IMR-90 (cell line): ENCODE data around the gene SLC22A12. TPM values are rescaled to one million over a fixed set of nuclear protein-coding genes. Genes with fewer than 3 reads are reported as not detected.

Source experiments
- ATAC-seq: fragments of 200-7000 bp; cut with Tn5 transposase; 2 replicates; pipeline ENCODE4 v1.9.1; 2020; ENCODE audit warnings: low read depth, mild to moderate bottlenecking, moderate library complexity
- BruUV-seq: library from RNA; stranded (reverse); fragments of 400-500 nt; replicated peaks from 2 replicates; lab custom pipeline; 2021; lab: Mats Ljungman, UMichigan
- CTCF ChIA-PET: fragments of 300-600 bp; formaldehyde crosslinking; extraction: SDS; loops from one replicate; lab custom pipeline; 2021; ENCODE audit warnings: antibody characterized with exemption; lab: Yijun Ruan, JAX
- POLR2A ChIA-PET: fragments of 300-600 bp; sonication (Branson Sonifier 250); formaldehyde crosslinking; loops from one replicate; lab custom pipeline; 2022; ENCODE audit warnings: antibody characterized with exemption; ENCODE audit not compliant: unreplicated experiment; lab: Charles Lee
- DNase-seq: peaks from one replicate; pipeline ENCODE4 v3.0.0; 2013
- H2AFZ ChIP-seq: replicated peaks from 2 replicates; pipeline ENCODE3; 2013; ENCODE audit warnings: low read length, mild to moderate bottlenecking; ENCODE audit not compliant: poor library complexity
- H2AK5ac ChIP-seq: 2 replicates; pipeline ENCODE4 v1.6.1; 2013; ENCODE audit warnings: low read depth, low read length, inconsistent platforms
- H2AK9ac ChIP-seq: replicated peaks from 2 replicates; pipeline ENCODE3; 2013; ENCODE audit warnings: mild to moderate bottlenecking, low read depth, low read length, moderate library complexity; ENCODE audit not compliant: poor library complexity
- H2BK120ac ChIP-seq: 2 replicates; pipeline ENCODE4 v1.6.1; 2013; ENCODE audit warnings: low read depth, low read length, inconsistent platforms
- H2BK15ac ChIP-seq: 3 replicates; pipeline ENCODE4 v1.6.1; 2013; ENCODE audit warnings: low read depth, low read length, inconsistent platforms
- H2BK20ac ChIP-seq: 2 replicates; pipeline ENCODE4 v1.6.1; 2013; ENCODE audit warnings: low read depth, mild to moderate bottlenecking, inconsistent platforms, low read length, moderate library complexity
- H2BK5ac ChIP-seq: 2 replicates; pipeline ENCODE4 v1.6.1; 2013; ENCODE audit warnings: mild to moderate bottlenecking, low read depth, low read length, inconsistent platforms; ENCODE audit not compliant: poor library complexity, severe bottlenecking
- H3K14ac ChIP-seq: replicated peaks from 2 replicates; pipeline ENCODE4 v1.6.1; 2013; ENCODE audit warnings: low read depth, low read length, inconsistent platforms
- H3K18ac ChIP-seq: 2 replicates; pipeline ENCODE4 v1.6.1; 2013; ENCODE audit warnings: low read depth, low read length, control low read depth
- H3K23ac ChIP-seq: 2 replicates; pipeline ENCODE4 v1.6.1; 2013; ENCODE audit warnings: low read depth, low read length, inconsistent platforms
- H3K27ac ChIP-seq: 2 replicates; pipeline ENCODE4 v1.5.1; 2013; ENCODE audit warnings: mild to moderate bottlenecking, control low read depth, low read length; ENCODE audit not compliant: insufficient read depth
- H3K27me3 ChIP-seq: 2 replicates; pipeline ENCODE4 v1.6.1; 2013; ENCODE audit warnings: low read length; ENCODE audit not compliant: control insufficient read depth, insufficient read depth
- H3K36me3 ChIP-seq: 2 replicates; pipeline ENCODE4 v1.6.1; 2013; ENCODE audit warnings: low read length, mixed read lengths; ENCODE audit not compliant: control insufficient read depth, insufficient read depth
- H3K4ac ChIP-seq: 2 replicates; pipeline ENCODE4 v1.6.1; 2013; ENCODE audit warnings: low read depth, low read length, inconsistent platforms
- H3K4me1 ChIP-seq: 2 replicates; pipeline ENCODE4 v1.6.1; 2013; ENCODE audit warnings: low read length, mixed read lengths; ENCODE audit not compliant: control insufficient read depth, insufficient read depth
- H3K4me2 ChIP-seq: 2 replicates; pipeline ENCODE4 v1.6.1; 2013; ENCODE audit warnings: low read depth, mild to moderate bottlenecking, control low read depth, low read length, moderate library complexity
- H3K4me3 ChIP-seq: 2 replicates; pipeline ENCODE4 v1.5.1; 2013; ENCODE audit warnings: low read depth, mild to moderate bottlenecking, control low read depth, low read length, moderate library complexity; ENCODE audit not compliant: insufficient read depth
- H3K56ac ChIP-seq: 2 replicates; pipeline ENCODE4 v1.6.1; 2013; ENCODE audit warnings: low read length, inconsistent platforms; ENCODE audit not compliant: insufficient read depth; ENCODE audit errors: extremely low read depth
- H3K79me1 ChIP-seq, 2 experiments: 2 replicates each; pipeline ENCODE4 v1.6.1; 2013; ENCODE audit warnings: low read length in 2 of 2, inconsistent platforms in 1 of 2, low read depth in 1 of 2
- H3K9ac ChIP-seq: 2 replicates; pipeline ENCODE4 v1.6.1; 2013; ENCODE audit warnings: low read depth, low read length, control low read depth
- H3K9me1 ChIP-seq: 2 replicates; pipeline ENCODE4 v1.6.1; 2013; ENCODE audit warnings: low read length, inconsistent platforms; ENCODE audit not compliant: insufficient read depth
- H3K9me3 ChIP-seq: 2 replicates; pipeline ENCODE4 v1.6.1; 2013; ENCODE audit warnings: low read length; ENCODE audit not compliant: control insufficient read depth, insufficient read depth
- H4K20me1 ChIP-seq: 2 replicates; pipeline ENCODE4 v1.6.1; 2013; ENCODE audit warnings: low read length, inconsistent platforms; ENCODE audit not compliant: insufficient read depth
- H4K5ac ChIP-seq: 2 replicates; pipeline ENCODE4 v1.6.1; 2013; ENCODE audit warnings: mild to moderate bottlenecking, low read depth, low read length, control low read depth
- H4K8ac ChIP-seq, 2 experiments: 2 replicates each; pipeline ENCODE4 v1.6.1; 2013; ENCODE audit warnings: low read depth in 2 of 2, low read length in 2 of 2, control low read depth in 1 of 2, inconsistent platforms in 1 of 2
- H4K91ac ChIP-seq: 2 replicates; pipeline ENCODE4 v1.6.1; 2013; ENCODE audit warnings: low read depth, low read length, inconsistent platforms; ENCODE audit not compliant: insufficient read depth
- CEBPB ChIP-seq: IDR thresholded peaks from 2 replicates; pipeline ENCODE4 v1.6.1; 2012; ENCODE audit warnings: low read depth, low read length, improper control_type of control experiment
- CHD1 ChIP-seq: IDR thresholded peaks from 2 replicates; pipeline ENCODE4 v1.6.1; 2012; ENCODE audit warnings: low read depth, low read length, improper control_type of control experiment
- CTCF ChIP-seq: conservative IDR thresholded peaks from 2 replicates; pipeline ENCODE4 v1.5.1; 2012; ENCODE audit warnings: mild to moderate bottlenecking, low read depth, low read length, improper control_type of control experiment
- MAFK ChIP-seq: IDR thresholded peaks from 2 replicates; pipeline ENCODE4 v1.6.1; 2012; ENCODE audit warnings: low read depth, low read length, improper control_type of control experiment
- POLR2A ChIP-seq: IDR thresholded peaks from 2 replicates; pipeline ENCODE4 v1.6.1; 2012; ENCODE audit warnings: mild to moderate bottlenecking, low read depth, low read length
- RAD21 ChIP-seq: IDR thresholded peaks from 2 replicates; pipeline ENCODE4 v1.6.1; 2012; ENCODE audit warnings: low read length, improper control_type of control experiment
- SMC3 ChIP-seq: fragments of 150-350 bp; IDR thresholded peaks from 2 replicates; pipeline ENCODE4 v1.6.1; 2016; ENCODE audit warnings: low read depth, mild to moderate bottlenecking, antibody characterized with exemption, low read length, moderate library complexity
- USF2 ChIP-seq: fragments of 150-350 bp; IDR thresholded peaks from 2 replicates; pipeline ENCODE4 v1.6.1; 2017; ENCODE audit warnings: mild to moderate bottlenecking, antibody characterized with exemption, low read length, low read depth
- WGBS, 2 experiments: methylation state at CpG; one replicate each; pipeline versions ENCODE4 v1.1.5 to v1.1.7; 2013; ENCODE audit warnings: missing lambda C conversion rate in 2 of 2; ENCODE audit not compliant: insufficient read length in 1 of 2; ENCODE audit errors: extremely low coverage in 2 of 2; 5-methylcytosine and 5-hydroxymethylcytosine counted together
- dilution Hi-C: fragments of 300-500 bp; cut with HindIII; formaldehyde crosslinking; loops from one replicate; pipeline ENCODE4 v1.14.3; 2018; ENCODE audit warnings: low sequenced_read_pairs; ENCODE audit not compliant: unreplicated experiment
- in situ Hi-C: fragments of 300-500 bp; cut with MboI; formaldehyde crosslinking; loops from 3 replicates; pipeline ENCODE4 v1.14.3; 2019; ENCODE audit warnings: low sequenced_read_pairs, inconsistent platforms, mixed read lengths
- intact Hi-C: fragments of 100-400 bp; cut with micrococcal nuclease; formaldehyde crosslinking; loops from 2 replicates; pipeline ENCODE4 v1.10.0; 2022
- polyA plus RNA-seq, 3 experiments: library from polyadenylated mRNA; depleted of rRNA; stranded (reverse); fragments of >200 nt; gene quantifications; 2 replicates each; pipeline ENCODE4 v1.2.3, GENCODE V29; 2012; ENCODE audit warnings: low replicate concordance in 1 of 3
- total RNA-seq: library from RNA; depleted of rRNA; stranded (reverse); fragments of >200 nt; gene quantifications from 2 replicates; pipeline ENCODE4 v1.2.3, GENCODE V29; 2012
- TF ChIP-seq, protein P1 (sequence below): fragments of 150-350 bp; IDR thresholded peaks from 2 replicates; pipeline ENCODE4 v1.6.1; 2016; ENCODE audit warnings: low read depth, mild to moderate bottlenecking, low read length, moderate library complexity, borderline replicate concordance

The SLC22A12 gene
- total and polyA plus RNA-seq, 2 of the 4 experiments (the other 2 are of a cell fraction) = not detected

GRCh38 chr11:64626637-64627036, 35.6 kb downstream of the SLC22A12 start:
- Histone ChIP-seq H3K79me1 (no peaks in the 10 kb centered on the region), H4K5ac (no peak overlapping the region), H2AK5ac (no peak overlapping the region), H2AK9ac (no peak overlapping the region), H4K8ac (no peak overlapping the region), H3K9me1 (no peaks in the 10 kb centered on the region), H3K18ac (no peak overlapping the region), H3K4me3 (no peak overlapping the region), H3K27ac (no peak overlapping the region), H3K23ac (no peak overlapping the region), H3K9me3 (no peaks in the 10 kb centered on the region), H2AFZ (no peak overlapping the region), H4K91ac (no peak overlapping the region), H3K4me2 (no peak overlapping the region), H2BK120ac (no peak overlapping the region), H3K56ac (no peak overlapping the region), H3K4ac (no peak overlapping the region), H3K27me3 (peaks cover 52% of the 10 kb centered on the region), H2BK5ac (no peak overlapping the region), H3K14ac (no peak overlapping the region), H3K36me3 (no peaks in the 10 kb centered on the region), H3K4me1 (no peaks in the 10 kb centered on the region), H2BK20ac (no peak overlapping the region), H2BK15ac (no peak overlapping the region), H3K9ac (no peak overlapping the region), H4K20me1 (no peaks in the 10 kb centered on the region)
- no CpG with 5 or more reads among the region's 9 CpGs for whole genome bisulfite sequencing, 2 experiments
- ChIA-PET CTCF (no interaction called here), POLR2A (no interaction called here)
- no peak for ATAC-seq
- in situ Hi-C loops = no loop called here
- intact Hi-C loops = no loop called here
- no TSS peak for BruUV-seq
- TF ChIP-seq POLR2A (no peak), MAFK (no peak), USF2 (no peak), SMC3 (no peak), RAD21 (no peak), CTCF (no peak), CHD1 (no peak), CEBPB (no peak)
- TF ChIP-seq, protein P1, sequence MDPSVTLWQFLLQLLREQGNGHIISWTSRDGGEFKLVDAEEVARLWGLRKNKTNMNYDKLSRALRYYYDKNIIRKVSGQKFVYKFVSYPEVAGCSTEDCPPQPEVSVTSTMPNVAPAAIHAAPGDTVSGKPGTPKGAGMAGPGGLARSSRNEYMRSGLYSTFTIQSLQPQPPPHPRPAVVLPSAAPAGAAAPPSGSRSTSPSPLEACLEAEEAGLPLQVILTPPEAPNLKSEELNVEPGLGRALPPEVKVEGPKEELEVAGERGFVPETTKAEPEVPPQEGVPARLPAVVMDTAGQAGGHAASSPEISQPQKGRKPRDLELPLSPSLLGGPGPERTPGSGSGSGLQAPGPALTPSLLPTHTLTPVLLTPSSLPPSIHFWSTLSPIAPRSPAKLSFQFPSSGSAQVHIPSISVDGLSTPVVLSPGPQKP = no peak
- dilution Hi-C loops = no loop called here
- DNase-seq = no peak
